SJSA1 (cell line): ENCODE results near the gene EGR1. TPM values are rescaled to one million over a fixed set of nuclear protein-coding genes. Genes with fewer than 3 reads are reported as not detected.

Source experiments
- DNase-seq, 2 experiments: peaks; one replicate each; pipeline ENCODE4 v3.0.0-alpha.2; 2015 to 2020; ENCODE audit warnings: low spot score in 2 of 2, low read depth in 1 of 2
- H3K27ac ChIP-seq: fragments of 250-450 bp; sonication (Bioruptor Pico); 2 replicates; pipeline ENCODE4 v1.5.1; 2020; ENCODE audit warnings: mild to moderate bottlenecking, moderate library complexity
- H3K27me3 ChIP-seq: fragments of 250-450 bp; sonication (Bioruptor Pico); replicated peaks from 2 replicates; pipeline ENCODE4 v1.5.1; 2020; ENCODE audit warnings: mild to moderate bottlenecking, moderate library complexity
- H3K36me3 ChIP-seq: fragments of 250-450 bp; sonication (Bioruptor Pico); 2 replicates; pipeline ENCODE4 v1.5.1; 2020; ENCODE audit warnings: mild to moderate bottlenecking
- H3K4me1 ChIP-seq: fragments of 250-450 bp; sonication (Bioruptor Pico); replicated peaks from 2 replicates; pipeline ENCODE4 v1.6.1; 2021; ENCODE audit warnings: mild to moderate bottlenecking
- H3K4me3 ChIP-seq: fragments of 250-450 bp; sonication (Bioruptor Pico); 2 replicates; pipeline ENCODE4 v1.5.1; 2020; ENCODE audit warnings: mild to moderate bottlenecking
- H3K9me3 ChIP-seq: fragments of 250-450 bp; sonication (Bioruptor Pico); replicated peaks from 2 replicates; pipeline ENCODE4 v1.5.1; 2020; ENCODE audit warnings: mild to moderate bottlenecking
- total RNA-seq: library from RNA; depleted of rRNA; stranded (reverse); fragments of >200 nt; shearing (Covaris generic); gene quantifications from 2 replicates; pipeline ENCODE4 v1.2.3, GENCODE V29; 2014; rRNA removed

EGR1 gene
- total RNA-seq, 1 experiment from 2014 or later: 4.8 TPM

DNA sequence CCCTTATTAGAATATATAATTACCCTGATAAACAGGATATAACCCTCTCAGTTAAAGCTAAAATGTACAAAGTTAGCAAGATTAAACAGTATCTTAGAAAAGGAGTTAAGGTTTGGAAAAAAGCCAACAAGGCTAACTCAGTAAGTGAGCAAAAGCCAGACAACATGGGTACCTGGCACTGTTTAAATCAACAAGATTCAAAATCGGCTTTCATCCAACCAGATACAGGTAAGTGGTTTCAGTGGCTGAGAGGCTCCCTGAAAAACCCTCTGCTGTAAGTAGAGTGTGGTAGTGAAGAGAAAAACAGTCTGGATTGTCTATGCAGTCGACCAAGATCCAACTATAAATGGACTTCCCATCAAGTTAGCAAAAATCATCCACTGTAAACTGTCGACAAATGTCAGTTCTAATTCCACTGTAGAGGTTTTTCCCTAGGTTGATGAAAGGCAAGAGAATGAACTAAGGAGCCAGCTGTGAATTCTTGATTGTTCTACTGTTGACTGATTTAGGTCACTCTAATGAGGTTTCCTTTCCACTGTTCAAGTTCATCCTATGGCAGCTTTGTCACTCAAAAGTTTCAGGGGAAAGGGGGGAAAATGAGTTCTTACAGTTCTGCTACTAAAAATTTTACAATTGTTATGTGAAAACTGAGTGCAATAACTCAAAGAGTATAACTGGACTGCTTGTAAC is 50.4 kb downstream of the EGR1 start:
- no peaks in the 10 kb centered on the region for H3K4me1 ChIP-seq
- H3K36me3 ChIP-seq: peaks cover 94% of the 10 kb centered on the region
- no peaks in the 10 kb centered on the region for H3K9me3 ChIP-seq
- DNase-seq: no peak
- no peaks in the 10 kb centered on the region for H3K27me3 ChIP-seq
- no peak overlapping the region for H3K4me3 ChIP-seq
- no peak overlapping the region for H3K27ac ChIP-seq

DNA sequence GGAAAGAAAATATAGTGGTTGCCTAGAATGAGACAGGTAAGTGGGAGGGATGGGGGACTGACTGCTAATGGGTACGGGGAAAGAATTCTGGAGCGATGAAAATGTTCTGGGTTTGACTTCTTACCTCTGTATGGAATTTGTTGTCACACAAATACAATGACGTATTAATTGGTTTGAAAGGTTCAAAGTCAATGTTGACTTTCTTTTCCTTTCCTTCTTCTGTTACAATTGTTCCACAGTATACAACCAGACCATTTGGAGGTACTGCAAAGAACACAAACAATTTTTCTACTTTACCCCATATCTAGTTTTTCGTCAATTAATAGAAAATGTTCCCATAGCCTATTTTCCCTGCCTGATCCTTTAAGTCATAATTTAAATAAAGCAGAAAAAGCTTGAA is 52.2 kb downstream of the EGR1 start:
- peaks cover 83% of the 10 kb centered on the region for H3K36me3 ChIP-seq

More for the DNA sequence above, 52.2 kb downstream of the EGR1 start:
- no peak overlapping the region for H3K4me3 ChIP-seq
- DNase-seq: no peak
- no peak overlapping the region for H3K27ac ChIP-seq
- no peaks in the 10 kb centered on the region for H3K27me3 ChIP-seq
- no peaks in the 10 kb centered on the region for H3K4me1 ChIP-seq
- no peaks in the 10 kb centered on the region for H3K9me3 ChIP-seq

Other genes with a start within 250 kb of the EGR1 start
- gene GFRA3, start 190.9 kb upstream of the EGR1 start, total RNA-seq: not detected in 2 replicates
- 36.5 and 40.0 TPM in 2 replicates for gene CDC25C, start 133.7 kb upstream of the EGR1 start, total RNA-seq
- gene FAM53C, start 127.2 kb upstream of the EGR1 start, total RNA-seq: 42.0 and 63.6 TPM in 2 replicates
- 48.0 and 64.8 TPM in 2 replicates for gene KDM3B, start 112.8 kb upstream of the EGR1 start, total RNA-seq
- 0.21 TPM in 1 of 2 replicates, not detected in the other for gene REEP2, start 26.4 kb upstream of the EGR1 start, total RNA-seq
- 134 and 167 TPM in 2 replicates for gene ETF1, start 77.8 kb downstream of the EGR1 start, total RNA-seq
- gene HSPA9, start 109.9 kb downstream of the EGR1 start, total RNA-seq: 478 and 665 TPM in 2 replicates